Endothelial cell of umbilical vein (primary cell): Measurements from ENCODE around the gene STK24. TPM values are rescaled to one million over a fixed set of nuclear protein-coding genes. Genes with fewer than 3 reads are reported as not detected.

ENCODE experiments used
- BruUV-seq: library from RNA; stranded (reverse); fragments of 400-500 nt; replicated peaks from 2 replicates; lab custom pipeline; 2021; lab: Mats Ljungman, UMichigan
- CTCF ChIA-PET: fragments of 300-600, 350-600 bp; sonication (Branson Sonifier 250); formaldehyde crosslinking; loops from one replicate; lab custom pipeline; 2021; ENCODE audit warnings: antibody characterized with exemption, inconsistent platforms; lab: Charles Lee
- POLR2A ChIA-PET: fragments of 300-600, 350-600 bp; sonication (Branson Sonifier 250); formaldehyde crosslinking; loops from one replicate; lab custom pipeline; 2021; ENCODE audit warnings: antibody characterized with exemption, inconsistent platforms; lab: Charles Lee
- DNase-seq: peaks from one replicate; pipeline ENCODE4 v3.0.0-alpha.2; 2011; ENCODE audit warnings: low read depth, low spot score
- FAIRE-seq: peaks from 2 replicates; lab custom pipeline; 2011; peaks lifted over from hg19 to GRCh38; lab: Jason Lieb, UNC
- H2AFZ ChIP-seq: 2 replicates; pipeline ENCODE4 v1.6.0; 2012; ENCODE audit warnings: low read depth, low read length, control low read depth, inconsistent platforms
- H3K27ac ChIP-seq: 2 replicates; pipeline ENCODE4 v1.5.1; 2011; ENCODE audit warnings: low read depth, mild to moderate bottlenecking, control low read depth, low read length, moderate library complexity; ENCODE audit not compliant: insufficient read depth
- H3K27me3 ChIP-seq, 2 experiments: 2 replicates each; pipeline versions ENCODE4 v1.6.0 to v1.6.1; 2011; ENCODE audit warnings: low read length in 2 of 2, mixed read lengths in 1 of 2; ENCODE audit not compliant: control insufficient read depth in 2 of 2, insufficient read depth in 2 of 2
- H3K36me3 ChIP-seq, 2 experiments: 2 replicates in 1 of 2; 3 replicates in 1 of 2; pipeline ENCODE4 v1.5.1; 2011; ENCODE audit warnings: low read length in 2 of 2, mild to moderate bottlenecking in 1 of 2, moderate library complexity in 1 of 2; ENCODE audit not compliant: control insufficient read depth in 2 of 2, insufficient read depth in 2 of 2; ENCODE audit errors: extremely low read depth in 1 of 2
- H3K4me1 ChIP-seq: 3 replicates; pipeline ENCODE4 v1.5.1; 2011; ENCODE audit warnings: mild to moderate bottlenecking, low read length; ENCODE audit not compliant: control insufficient read depth, insufficient read depth; ENCODE audit errors: extremely low read depth
- H3K4me2 ChIP-seq: 2 replicates; pipeline ENCODE4 v1.6.1; 2011; ENCODE audit warnings: low read length, control low read depth, mixed read lengths; ENCODE audit not compliant: insufficient read depth
- H3K4me3 ChIP-seq, 3 experiments: fragments of 200-600 bp in 1 of 3; sonication (generic), shearing (Covaris generic) in 1 of 3; replicated peaks in 1 of 3; 2 replicates each; pipeline ENCODE4 v1.5.1; 2011 to 2016; ENCODE audit warnings: control low read depth in 3 of 3, low read length in 3 of 3, mild to moderate bottlenecking in 2 of 3, inconsistent platforms in 1 of 3, low read depth in 1 of 3, moderate library complexity in 1 of 3; ENCODE audit not compliant: insufficient read depth in 1 of 3
- H3K79me2 ChIP-seq: 2 replicates; pipeline ENCODE4 v1.6.0; 2012; ENCODE audit warnings: low read length, inconsistent platforms; ENCODE audit not compliant: control insufficient read depth, insufficient read depth
- H3K9ac ChIP-seq: replicated peaks from 2 replicates; pipeline ENCODE3; 2011; ENCODE audit warnings: low read length, control low read depth; ENCODE audit not compliant: insufficient read depth; ENCODE audit errors: extremely low read depth
- H3K9me1 ChIP-seq: replicated peaks from 3 replicates; pipeline ENCODE4 v1.6.0; 2011; ENCODE audit warnings: mild to moderate bottlenecking, low read length; ENCODE audit not compliant: control insufficient read depth, insufficient read depth; ENCODE audit errors: extremely low read depth
- H3K9me3 ChIP-seq: replicated peaks from 2 replicates; pipeline ENCODE4 v1.5.1; 2012; ENCODE audit warnings: low read length, inconsistent platforms; ENCODE audit not compliant: control insufficient read depth, insufficient read depth
- H4K20me1 ChIP-seq: replicated peaks from 2 replicates; pipeline ENCODE3; 2011; ENCODE audit warnings: mild to moderate bottlenecking, low read length; ENCODE audit not compliant: control insufficient read depth, insufficient read depth; ENCODE audit errors: extremely low read depth
- EZH2 ChIP-seq: IDR thresholded peaks from 2 replicates; pipeline ENCODE4 v1.6.1; 2012; ENCODE audit warnings: borderline replicate concordance, low read depth, mild to moderate bottlenecking, moderate library complexity, low read length, inconsistent platforms; ENCODE audit not compliant: severe bottlenecking
- FOS ChIP-seq: IDR thresholded peaks from 2 replicates; pipeline ENCODE4 v1.6.1; 2011; ENCODE audit warnings: mild to moderate bottlenecking, low read length, moderate library complexity, borderline replicate concordance; ENCODE audit not compliant: insufficient read depth
- GATA2 ChIP-seq: IDR thresholded peaks from 2 replicates; pipeline ENCODE4 v1.7.0; 2011; ENCODE audit warnings: low read depth, mild to moderate bottlenecking, moderate library complexity, mixed read lengths, low read length; ENCODE audit not compliant: insufficient read length, insufficient read depth
- JUN ChIP-seq: IDR thresholded peaks from 2 replicates; pipeline ENCODE4 v1.6.1; 2011; ENCODE audit warnings: borderline replicate concordance, low read depth; ENCODE audit not compliant: insufficient read length, insufficient read depth
- MYC ChIP-seq: IDR thresholded peaks from one replicate; pipeline ENCODE4 v1.6.1; 2011; ENCODE audit warnings: mild to moderate bottlenecking, low read depth, low read length
- POLR2A ChIP-seq: IDR thresholded peaks from 2 replicates; pipeline ENCODE4 v1.6.1; 2012; ENCODE audit warnings: low read depth, mild to moderate bottlenecking, control low read depth, low read length
- POLR2AphosphoS5 ChIP-seq: IDR thresholded peaks from 2 replicates; pipeline ENCODE4 v1.6.1; 2012; ENCODE audit warnings: low read depth, mild to moderate bottlenecking, control low read depth, low read length, moderate library complexity; ENCODE audit not compliant: insufficient read depth
- dilution Hi-C: fragments of 300-500 bp; cut with MboI; formaldehyde crosslinking; loops from one replicate; pipeline ENCODE4 v1.15.0; 2019; ENCODE audit warnings: low sequenced_read_pairs; ENCODE audit not compliant: extremely low pct_ligation_motif_present
- intact Hi-C: fragments of 100-400 bp; cut with micrococcal nuclease; formaldehyde crosslinking; loops from one replicate; pipeline ENCODE4 v1.10.0; 2022
- polyA plus RNA-seq, 4 experiments: library from polyadenylated mRNA; depleted of rRNA in 3 of 4; stranded (reverse) in 3 of 4; unstranded in 1 of 4; fragments of >200 nt; gene quantifications; 2 replicates each; pipeline versions ENCODE4 v1.2.1 to v1.2.3, GENCODE V29; 2011 to 2012; ENCODE audit warnings: missing spikeins in 1 of 4
- total RNA-seq: library from RNA; stranded (reverse); gene quantifications from 2 replicates; pipeline ENCODE4 v1.2.3, GENCODE V29; 2021
- TF ChIP-seq, protein P1 (sequence below), 2 donors: IDR thresholded peaks; 1 replicate in 1 of 2; 2 replicates in 1 of 2; pipeline ENCODE4 v1.5.1; 2011; ENCODE audit warnings: low read length in 2 of 2, mild to moderate bottlenecking in 2 of 2, moderate library complexity in 2 of 2, control low read depth in 1 of 2, inconsistent platforms in 1 of 2, low read depth in 1 of 2; ENCODE audit not compliant: insufficient read depth in 1 of 2; ENCODE audit errors: extremely low read depth in 1 of 2
- TF ChIP-seq, protein P2 (sequence below): IDR thresholded peaks from 2 replicates; pipeline ENCODE4 v1.6.1; 2011; ENCODE audit not compliant: insufficient read depth, insufficient read length

Gene STK24
- total and polyA plus RNA-seq, 2 donors (not counting 3 experiments of a cell fraction or from before 2014, with no cell fraction given): 43.3 to 100 TPM

DNA sequence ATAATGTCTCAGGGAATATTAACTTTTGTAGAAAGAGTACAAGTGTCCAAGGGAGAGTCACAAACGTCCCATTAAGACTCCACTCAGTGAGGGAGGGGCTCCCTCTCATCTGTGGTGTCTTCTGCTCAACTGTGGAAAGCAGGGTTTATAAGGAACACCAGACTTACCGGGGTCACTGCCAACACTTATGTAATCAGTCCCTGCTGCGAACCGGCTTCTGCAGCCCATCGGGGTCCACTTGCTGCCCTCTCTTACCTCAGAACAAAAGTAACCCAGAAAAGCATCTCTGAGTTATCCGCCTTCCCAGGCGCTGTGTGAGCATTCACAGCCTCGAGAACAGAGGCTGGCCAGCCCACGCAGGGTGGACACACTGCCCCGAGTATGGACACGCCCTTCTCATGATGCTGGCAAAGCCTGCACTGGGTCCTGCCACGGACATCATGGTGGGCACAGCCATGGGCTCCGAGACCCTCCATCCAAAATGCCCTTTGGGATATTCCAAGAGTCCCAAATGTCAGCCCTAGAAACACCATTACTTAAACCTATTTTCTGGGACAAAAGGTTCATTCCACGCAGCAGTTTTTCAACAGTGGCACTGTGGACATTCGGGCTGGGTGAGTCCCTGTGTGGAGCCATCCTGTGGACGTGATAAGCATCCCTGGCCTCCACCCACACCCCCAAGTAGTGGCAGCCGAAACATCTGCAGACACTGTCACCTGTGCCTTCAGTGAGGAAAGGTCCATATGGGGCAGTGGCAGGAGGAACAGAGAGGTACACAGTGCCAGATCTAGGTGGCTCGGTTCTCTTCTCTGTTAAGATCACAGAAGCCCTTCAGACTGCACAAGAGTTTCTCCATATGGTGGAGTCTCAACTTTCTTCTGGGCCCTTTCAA, 63.9 kb downstream of the STK24 start:
- DNase-seq (no peak), FAIRE-seq (no peak)
- no peak overlapping the region for H3K27ac ChIP-seq
- H2AFZ ChIP-seq: no peak overlapping the region
- ChIA-PET CTCF (no interaction called here), POLR2A (no interaction called here)
- H3K9me1 ChIP-seq: no peaks in the 10 kb centered on the region
- H3K36me3 ChIP-seq: peaks cover 2 to 4% of the 10 kb centered on the region in 2 experiments
- intact Hi-C loops: no loop called here
- no peaks in the 10 kb centered on the region for H3K27me3 ChIP-seq
- peaks cover 84% of the 10 kb centered on the region for H3K79me2 ChIP-seq
- TF ChIP-seq FOS: no peak
- no peak for TF ChIP-seq MYC
- TF ChIP-seq GATA2: no peak
- TF ChIP-seq, protein P1, sequence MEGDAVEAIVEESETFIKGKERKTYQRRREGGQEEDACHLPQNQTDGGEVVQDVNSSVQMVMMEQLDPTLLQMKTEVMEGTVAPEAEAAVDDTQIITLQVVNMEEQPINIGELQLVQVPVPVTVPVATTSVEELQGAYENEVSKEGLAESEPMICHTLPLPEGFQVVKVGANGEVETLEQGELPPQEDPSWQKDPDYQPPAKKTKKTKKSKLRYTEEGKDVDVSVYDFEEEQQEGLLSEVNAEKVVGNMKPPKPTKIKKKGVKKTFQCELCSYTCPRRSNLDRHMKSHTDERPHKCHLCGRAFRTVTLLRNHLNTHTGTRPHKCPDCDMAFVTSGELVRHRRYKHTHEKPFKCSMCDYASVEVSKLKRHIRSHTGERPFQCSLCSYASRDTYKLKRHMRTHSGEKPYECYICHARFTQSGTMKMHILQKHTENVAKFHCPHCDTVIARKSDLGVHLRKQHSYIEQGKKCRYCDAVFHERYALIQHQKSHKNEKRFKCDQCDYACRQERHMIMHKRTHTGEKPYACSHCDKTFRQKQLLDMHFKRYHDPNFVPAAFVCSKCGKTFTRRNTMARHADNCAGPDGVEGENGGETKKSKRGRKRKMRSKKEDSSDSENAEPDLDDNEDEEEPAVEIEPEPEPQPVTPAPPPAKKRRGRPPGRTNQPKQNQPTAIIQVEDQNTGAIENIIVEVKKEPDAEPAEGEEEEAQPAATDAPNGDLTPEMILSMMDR (IDR thresholded peaks at IDR 0.05; ENCODE audit: extremely low read depth in 1 of 2, insufficient read depth in 1 of 2, low read depth in 1 of 2, low read length in 2 of 2): no peak
- no peak for TF ChIP-seq JUN
- TF ChIP-seq, protein P2, sequence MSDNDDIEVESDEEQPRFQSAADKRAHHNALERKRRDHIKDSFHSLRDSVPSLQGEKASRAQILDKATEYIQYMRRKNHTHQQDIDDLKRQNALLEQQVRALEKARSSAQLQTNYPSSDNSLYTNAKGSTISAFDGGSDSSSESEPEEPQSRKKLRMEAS: no peak
- TF ChIP-seq POLR2A: no peak
- TF ChIP-seq POLR2AphosphoS5: no peak
- no peak for TF ChIP-seq EZH2
- no TSS peak for BruUV-seq
- dilution Hi-C loops: no loop called here
- H4K20me1 ChIP-seq: no peaks in the 10 kb centered on the region
- no peaks in the 10 kb centered on the region for H3K9me3 ChIP-seq
- no peak overlapping the region for H3K4me3 ChIP-seq
- H3K4me2 ChIP-seq: no peak overlapping the region
- peaks cover 29% of the 10 kb centered on the region for H3K4me1 ChIP-seq
- no peak overlapping the region for H3K9ac ChIP-seq
